ENCODE data around the gene PLEKHM2.

DNA sequence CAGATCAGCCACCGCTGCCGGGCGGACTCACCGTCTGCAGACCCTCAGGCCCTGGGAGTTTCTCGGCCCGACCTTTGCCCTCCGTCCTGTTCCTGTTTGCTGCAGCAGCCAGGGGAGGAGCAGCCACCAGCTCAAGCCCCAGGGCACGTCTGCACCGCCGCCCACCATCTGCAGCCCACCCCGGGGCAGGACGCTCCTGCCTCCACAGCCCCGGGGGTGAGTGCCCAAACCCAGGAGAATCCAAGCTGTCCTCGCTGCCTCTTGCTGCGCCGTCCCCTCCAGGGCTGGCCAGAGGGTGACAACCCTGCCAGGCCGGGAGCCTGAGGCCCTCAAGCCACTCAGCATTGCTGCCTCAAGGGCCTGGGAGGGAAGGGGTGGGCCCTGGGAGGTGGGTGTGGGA lies 50.8 kb downstream of the PLEKHM2 start:
- TF ChIP-seq, protein P1, sequence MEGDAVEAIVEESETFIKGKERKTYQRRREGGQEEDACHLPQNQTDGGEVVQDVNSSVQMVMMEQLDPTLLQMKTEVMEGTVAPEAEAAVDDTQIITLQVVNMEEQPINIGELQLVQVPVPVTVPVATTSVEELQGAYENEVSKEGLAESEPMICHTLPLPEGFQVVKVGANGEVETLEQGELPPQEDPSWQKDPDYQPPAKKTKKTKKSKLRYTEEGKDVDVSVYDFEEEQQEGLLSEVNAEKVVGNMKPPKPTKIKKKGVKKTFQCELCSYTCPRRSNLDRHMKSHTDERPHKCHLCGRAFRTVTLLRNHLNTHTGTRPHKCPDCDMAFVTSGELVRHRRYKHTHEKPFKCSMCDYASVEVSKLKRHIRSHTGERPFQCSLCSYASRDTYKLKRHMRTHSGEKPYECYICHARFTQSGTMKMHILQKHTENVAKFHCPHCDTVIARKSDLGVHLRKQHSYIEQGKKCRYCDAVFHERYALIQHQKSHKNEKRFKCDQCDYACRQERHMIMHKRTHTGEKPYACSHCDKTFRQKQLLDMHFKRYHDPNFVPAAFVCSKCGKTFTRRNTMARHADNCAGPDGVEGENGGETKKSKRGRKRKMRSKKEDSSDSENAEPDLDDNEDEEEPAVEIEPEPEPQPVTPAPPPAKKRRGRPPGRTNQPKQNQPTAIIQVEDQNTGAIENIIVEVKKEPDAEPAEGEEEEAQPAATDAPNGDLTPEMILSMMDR (IDR thresholded peaks at IDR 0.05; ENCODE audit: control extremely low read depth in 1 of 3, insufficient read depth in 1 of 3, low read depth in 1 of 3, low read length in 3 of 3): no peak
- TF ChIP-seq YY1 (IDR thresholded peaks at IDR 0.05; ENCODE audit: low read depth, low read length) (no peak), EZH2 (IDR thresholded peaks at IDR 0.05; ENCODE audit: low read depth, low read length, severe bottlenecking) (no peak)

All from H1 (cell line).